ENCODE data around the gene TRAPPC4.

GRCh38 chr11:118998388-118998717, 20.2 kb upstream of the TRAPPC4 start:
- TF ChIP-seq, protein P1, sequence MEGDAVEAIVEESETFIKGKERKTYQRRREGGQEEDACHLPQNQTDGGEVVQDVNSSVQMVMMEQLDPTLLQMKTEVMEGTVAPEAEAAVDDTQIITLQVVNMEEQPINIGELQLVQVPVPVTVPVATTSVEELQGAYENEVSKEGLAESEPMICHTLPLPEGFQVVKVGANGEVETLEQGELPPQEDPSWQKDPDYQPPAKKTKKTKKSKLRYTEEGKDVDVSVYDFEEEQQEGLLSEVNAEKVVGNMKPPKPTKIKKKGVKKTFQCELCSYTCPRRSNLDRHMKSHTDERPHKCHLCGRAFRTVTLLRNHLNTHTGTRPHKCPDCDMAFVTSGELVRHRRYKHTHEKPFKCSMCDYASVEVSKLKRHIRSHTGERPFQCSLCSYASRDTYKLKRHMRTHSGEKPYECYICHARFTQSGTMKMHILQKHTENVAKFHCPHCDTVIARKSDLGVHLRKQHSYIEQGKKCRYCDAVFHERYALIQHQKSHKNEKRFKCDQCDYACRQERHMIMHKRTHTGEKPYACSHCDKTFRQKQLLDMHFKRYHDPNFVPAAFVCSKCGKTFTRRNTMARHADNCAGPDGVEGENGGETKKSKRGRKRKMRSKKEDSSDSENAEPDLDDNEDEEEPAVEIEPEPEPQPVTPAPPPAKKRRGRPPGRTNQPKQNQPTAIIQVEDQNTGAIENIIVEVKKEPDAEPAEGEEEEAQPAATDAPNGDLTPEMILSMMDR (IDR thresholded peaks at IDR 0.05 in 4 of 5, conservative IDR thresholded peaks at IDR 0.05 in 1 of 5): no peak
- no peak for TF ChIP-seq POLR2A (IDR thresholded peaks at IDR 0.05)
